H1 (cell line): ENCODE results near the gene OCEL1. TPM values are rescaled to one million over a fixed set of nuclear protein-coding genes. Genes with fewer than 3 reads are reported as not detected.

Experiments
- CBX8 ChIP-seq: fragments of 300-800, 300-1000 bp; sonication (generic); IDR thresholded peaks from 2 replicates; pipeline ENCODE4 v1.7.1; 2016; ENCODE audit warnings: low read depth, low read length, borderline replicate concordance
- CHD1 ChIP-seq: IDR thresholded peaks from 2 replicates; pipeline ENCODE4 v1.6.1; 2012; ENCODE audit warnings: low read depth, low read length, improper control_type of control experiment
- CREB1 ChIP-seq: IDR thresholded peaks from 2 replicates; pipeline ENCODE4 v1.6.1; 2012; ENCODE audit warnings: inconsistent platforms
- GTF2F1 ChIP-seq: IDR thresholded peaks from 2 replicates; pipeline ENCODE4 v1.6.1; 2012; ENCODE audit warnings: low read depth, low read length, improper control_type of control experiment, borderline replicate concordance
- POLR2AphosphoS5 ChIP-seq: IDR thresholded peaks from 2 replicates; pipeline ENCODE4 v1.6.1; 2011; ENCODE audit warnings: low read depth, low read length
- RAD21 ChIP-seq, 2 experiments: IDR thresholded peaks in 1 of 2; conservative IDR thresholded peaks in 1 of 2; 2 replicates each; pipeline ENCODE4 v1.6.1; 2011; ENCODE audit warnings: low read depth in 2 of 2, low read length in 2 of 2, improper control_type of control experiment in 1 of 2, inconsistent platforms in 1 of 2, mild to moderate bottlenecking in 1 of 2, moderate library complexity in 1 of 2
- RFX5 ChIP-seq: IDR thresholded peaks from 2 replicates; pipeline ENCODE4 v1.6.1; 2011; ENCODE audit warnings: low read depth, low read length, improper control_type of control experiment, borderline replicate concordance
- USF2 ChIP-seq: IDR thresholded peaks from 2 replicates; pipeline ENCODE4 v1.6.1; 2011; ENCODE audit warnings: low read length, improper control_type of control experiment
- polyA plus RNA-seq, 7 experiments: library from polyadenylated mRNA; depleted of rRNA in 3 of 7; stranded (reverse) in 5 of 7; unstranded in 2 of 7; fragments of >200 nt in 5 of 7; fragments of 200-250 nt in 2 of 7; gene quantifications; 1 replicate in 5 of 7; 2 replicates in 1 of 7; 4 replicates in 1 of 7; pipeline versions ENCODE4 v1.2.1 to v1.2.3, GENCODE V29; 2011 to 2013; ENCODE audit warnings: missing spikeins in 2 of 7, mixed read lengths in 2 of 7
- total RNA-seq: library from RNA; stranded (reverse); fragmentation: NEBNext Ultra II Directional; extraction: Animal tissue kit (Norgen Biotek cat#: 25700); gene quantifications from 2 replicates; pipeline ENCODE4 v1.2.1, GENCODE V29; 2021
- TF ChIP-seq, protein P1 (sequence below): IDR thresholded peaks from 2 replicates; pipeline ENCODE4 v1.6.1; 2012; ENCODE audit warnings: inconsistent platforms

The OCEL1 gene
- total and polyA plus RNA-seq, 2 of the 8 experiments (the other 6 are each of a cell fraction or from before 2014, with no cell fraction given), result 13.3 to 32.6 TPM

GRCh38 chr19:17183858-17184321 is 42.1 kb upstream of the OCEL1 start (continued):
- TF ChIP-seq POLR2AphosphoS5 (no peak), CHD1 (no peak), RFX5 (no peak), CBX8 (no peak), RAD21 (IDR thresholded peaks at IDR 0.05 in 1 of 2, conservative IDR thresholded peaks at IDR 0.05 in 1 of 2; ENCODE audit: low read depth in 2 of 2, low read length in 2 of 2) (no peak), CREB1 (no peak), GTF2F1 (no peak), USF2 (no peak)
- TF ChIP-seq, protein P1, sequence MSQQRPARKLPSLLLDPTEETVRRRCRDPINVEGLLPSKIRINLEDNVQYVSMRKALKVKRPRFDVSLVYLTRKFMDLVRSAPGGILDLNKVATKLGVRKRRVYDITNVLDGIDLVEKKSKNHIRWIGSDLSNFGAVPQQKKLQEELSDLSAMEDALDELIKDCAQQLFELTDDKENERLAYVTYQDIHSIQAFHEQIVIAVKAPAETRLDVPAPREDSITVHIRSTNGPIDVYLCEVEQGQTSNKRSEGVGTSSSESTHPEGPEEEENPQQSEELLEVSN, result no peak
